DOHH2 (cell line): ENCODE measurements around the gene DCPS.

ENCODE experiments used
- H3F3A ChIP-seq: fragments of 200-600 bp; sonication (generic), shearing (Covaris generic); 2 replicates; pipeline ENCODE4 v1.6.0; 2016; ENCODE audit warnings: antibody characterized with exemption, mild to moderate bottlenecking; ENCODE audit not compliant: control insufficient read depth, insufficient read depth
- H3K27ac ChIP-seq: fragments of 200-600 bp; sonication (generic); 2 replicates; pipeline ENCODE4 v1.5.1; 2014; ENCODE audit warnings: low read depth, mild to moderate bottlenecking, low read length, moderate library complexity
- H3K27me3 ChIP-seq: fragments of 200-600 bp; sonication (generic); 2 replicates; pipeline ENCODE4 v1.6.1; 2014; ENCODE audit warnings: mild to moderate bottlenecking, low read length, mixed read lengths; ENCODE audit not compliant: control insufficient read depth
- H3K36me3 ChIP-seq: fragments of 200-600 bp; sonication (generic); 2 replicates; pipeline ENCODE4 v1.6.1; 2014; ENCODE audit warnings: mild to moderate bottlenecking, low read length, moderate library complexity, mixed read lengths; ENCODE audit not compliant: control insufficient read depth
- H3K4me1 ChIP-seq: fragments of 200-600 bp; sonication (generic); 2 replicates; pipeline ENCODE4 v1.6.1; 2014; ENCODE audit warnings: mild to moderate bottlenecking, low read length, mixed read lengths; ENCODE audit not compliant: control insufficient read depth
- H3K4me2 ChIP-seq: fragments of 200-600 bp; sonication (generic); 2 replicates; pipeline ENCODE4 v1.6.0; 2014; ENCODE audit warnings: mild to moderate bottlenecking, low read length, moderate library complexity
- H3K4me3 ChIP-seq: fragments of 200-600 bp; sonication (generic); 2 replicates; pipeline ENCODE4 v1.5.1; 2014; ENCODE audit warnings: mild to moderate bottlenecking, low read length, mixed read lengths
- H3K79me2 ChIP-seq: fragments of 200-600 bp; sonication (generic); 2 replicates; pipeline ENCODE4 v1.6.1; 2014; ENCODE audit warnings: mild to moderate bottlenecking, low read length, mixed read lengths; ENCODE audit not compliant: control insufficient read depth
- H3K9me2 ChIP-seq: fragments of 200-600 bp; sonication (generic); replicated peaks from 2 replicates; pipeline ENCODE4 v1.6.1; 2014; ENCODE audit warnings: mild to moderate bottlenecking, low read length, mixed read lengths; ENCODE audit not compliant: control insufficient read depth
- H3K9me3 ChIP-seq: fragments of 200-600 bp; sonication (generic); 2 replicates; pipeline ENCODE4 v1.6.1; 2014; ENCODE audit warnings: antibody characterized with exemption, low read length, mixed read lengths; ENCODE audit not compliant: control insufficient read depth, insufficient read depth
- H4K20me1 ChIP-seq: fragments of 200-600 bp; sonication (generic); 2 replicates; pipeline ENCODE4 v1.6.0; 2014; ENCODE audit warnings: low read depth, mild to moderate bottlenecking, antibody characterized with exemption, low read length, moderate library complexity; ENCODE audit not compliant: control insufficient read depth, insufficient read depth
- EZH2phosphoT487 ChIP-seq: fragments of 200-600 bp; sonication (generic); IDR thresholded peaks from 2 replicates; pipeline ENCODE4 v1.6.1; 2017; ENCODE audit warnings: borderline replicate concordance, mild to moderate bottlenecking, antibody characterized with exemption, low read length, moderate library complexity, mixed read lengths
- TF ChIP-seq, protein P1 (sequence below): fragments of 200-600 bp; sonication (generic); IDR thresholded peaks from one replicate; pipeline ENCODE4 v1.5.1; 2014; ENCODE audit warnings: antibody characterized with exemption, mild to moderate bottlenecking, low read depth, low read length; ENCODE audit not compliant: poor library complexity, severe bottlenecking

Gene DCPS

GRCh38 chr11:126284829-126285228 lies 19.0 kb upstream of the DCPS start:
- Histone ChIP-seq H3K4me3 (peak overlapping the region; percentile 80), H3F3A (0 out of 2 replicates have a peak, but pooled peaks cover 5% of the 10 kb centered on the region), H3K79me2 (peaks cover 16% of the 10 kb centered on the region), H3K27ac (no peak overlapping the region), H3K9me3 (no peaks in the 10 kb centered on the region), H3K36me3 (no peaks in the 10 kb centered on the region), H3K4me2 (peak overlapping the region; percentile 79), H4K20me1 (no peaks in the 10 kb centered on the region), H3K9me2 (no peaks in the 10 kb centered on the region), H3K4me1 (peaks cover 49% of the 10 kb centered on the region), H3K27me3 (no peaks in the 10 kb centered on the region)
- no peak for TF ChIP-seq EZH2phosphoT487
- TF ChIP-seq, protein P1, sequence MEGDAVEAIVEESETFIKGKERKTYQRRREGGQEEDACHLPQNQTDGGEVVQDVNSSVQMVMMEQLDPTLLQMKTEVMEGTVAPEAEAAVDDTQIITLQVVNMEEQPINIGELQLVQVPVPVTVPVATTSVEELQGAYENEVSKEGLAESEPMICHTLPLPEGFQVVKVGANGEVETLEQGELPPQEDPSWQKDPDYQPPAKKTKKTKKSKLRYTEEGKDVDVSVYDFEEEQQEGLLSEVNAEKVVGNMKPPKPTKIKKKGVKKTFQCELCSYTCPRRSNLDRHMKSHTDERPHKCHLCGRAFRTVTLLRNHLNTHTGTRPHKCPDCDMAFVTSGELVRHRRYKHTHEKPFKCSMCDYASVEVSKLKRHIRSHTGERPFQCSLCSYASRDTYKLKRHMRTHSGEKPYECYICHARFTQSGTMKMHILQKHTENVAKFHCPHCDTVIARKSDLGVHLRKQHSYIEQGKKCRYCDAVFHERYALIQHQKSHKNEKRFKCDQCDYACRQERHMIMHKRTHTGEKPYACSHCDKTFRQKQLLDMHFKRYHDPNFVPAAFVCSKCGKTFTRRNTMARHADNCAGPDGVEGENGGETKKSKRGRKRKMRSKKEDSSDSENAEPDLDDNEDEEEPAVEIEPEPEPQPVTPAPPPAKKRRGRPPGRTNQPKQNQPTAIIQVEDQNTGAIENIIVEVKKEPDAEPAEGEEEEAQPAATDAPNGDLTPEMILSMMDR = no peak

GRCh38 chr11:126288237-126288636 lies 15.6 kb upstream of the DCPS start:
- no peak overlapping the region for H3K4me3 ChIP-seq
- TF ChIP-seq, protein P1 = no peak
- no peak for TF ChIP-seq EZH2phosphoT487

GRCh38 chr11:126290887-126291286 lies 13.0 kb upstream of the DCPS start:
- peaks cover 26% of the 10 kb centered on the region for H3K36me3 ChIP-seq
- no peaks in the 10 kb centered on the region for H4K20me1 ChIP-seq
- no peak overlapping the region for H3K27ac ChIP-seq

More at GRCh38 chr11:126288237-126288636, 15.6 kb upstream of the DCPS start:
- Histone ChIP-seq H3F3A (no peaks in the 10 kb centered on the region), H3K9me3 (no peaks in the 10 kb centered on the region), H3K9me2 (no peaks in the 10 kb centered on the region), H3K36me3 (peaks cover 17% of the 10 kb centered on the region), H3K4me1 (peaks cover 21% of the 10 kb centered on the region), H3K27ac (no peak overlapping the region), H3K79me2 (peaks cover 16% of the 10 kb centered on the region), H3K4me2 (no peak overlapping the region), H4K20me1 (no peaks in the 10 kb centered on the region), H3K27me3 (no peaks in the 10 kb centered on the region)

More at GRCh38 chr11:126290887-126291286, 13.0 kb upstream of the DCPS start:
- H3K9me3 ChIP-seq = no peaks in the 10 kb centered on the region
- H3K27me3 ChIP-seq = no peaks in the 10 kb centered on the region
- TF ChIP-seq, protein P1 = no peak
- TF ChIP-seq EZH2phosphoT487 = no peak
- H3K4me2 ChIP-seq = no peak overlapping the region
- no peak overlapping the region for H3K4me3 ChIP-seq
- H3K4me1 ChIP-seq = no peaks in the 10 kb centered on the region
- H3K9me2 ChIP-seq = no peaks in the 10 kb centered on the region
- peaks cover 3% of the 10 kb centered on the region; the same call in 1 of the 2 replicates for H3K79me2 ChIP-seq
- H3F3A ChIP-seq = no peaks in the 10 kb centered on the region
